Sigmoid colon (tissue), 7 donors: ENCODE results near the gene ACAN. TPM values are rescaled to one million over a fixed set of nuclear protein-coding genes. Genes with fewer than 3 reads are reported as not detected.

Source experiments
- DNase-seq: peaks from one replicate; pipeline ENCODE4 v3.0.0-alpha.2; 2019
- H3K27ac ChIP-seq, 4 donors: fragments of 200-600 bp; sonication (generic); one replicate each; pipeline ENCODE4 v1.5.1; 2016 to 2019; ENCODE audit warnings: mild to moderate bottlenecking in 1 of 4
- H3K27me3 ChIP-seq, 3 donors: fragments of 200-600 bp; sonication (generic); one replicate each; pipeline ENCODE4 v1.5.1; 2019; ENCODE audit warnings: mild to moderate bottlenecking in 1 of 3
- H3K36me3 ChIP-seq, 4 donors: fragments of 200-600 bp; sonication (generic); one replicate each; pipeline ENCODE4 v1.5.1; 2016 to 2019
- H3K4me1 ChIP-seq, 4 donors: fragments of 200-600 bp; sonication (generic); one replicate each; pipeline ENCODE4 v1.5.1; 2017 to 2019
- H3K4me3 ChIP-seq, 4 donors: fragments of 200-600 bp; sonication (generic); one replicate each; pipeline ENCODE4 v1.5.1; 2017 to 2019; ENCODE audit warnings: mild to moderate bottlenecking in 2 of 4, moderate library complexity in 1 of 4
- H3K9me3 ChIP-seq, 4 donors: fragments of 200-600 bp in 3 of 4; sonication (generic) in 3 of 4; one replicate each; pipeline versions ENCODE4 v1.5.1 to v1.6.1; 2013 to 2019
- EP300 ChIP-seq, 4 donors: sonication (generic); formaldehyde crosslinking; IDR thresholded peaks; one replicate each; pipeline ENCODE4 v1.6.1; 2017; ENCODE audit warnings: antibody characterized with exemption in 4 of 4
- POLR2A ChIP-seq, 2 donors: fragments of 450-650 bp; IDR thresholded peaks; one replicate each; pipeline ENCODE4 v1.6.1; 2016; ENCODE audit warnings: antibody characterized with exemption in 2 of 2, mild to moderate bottlenecking in 2 of 2, moderate library complexity in 2 of 2
- POLR2AphosphoS5 ChIP-seq, 4 donors: sonication (generic); formaldehyde crosslinking; IDR thresholded peaks; one replicate each; pipeline ENCODE4 v1.6.1; 2017; ENCODE audit warnings: antibody characterized with exemption in 4 of 4
- WGBS, 2 donors: extraction: QIAGEN DNeasy Blood & Tissue Kit; methylation state at CpG; one replicate each; pipeline ENCODE4 v1.1.7; 2013; 5-methylcytosine and 5-hydroxymethylcytosine counted together
- intact Hi-C: fragments of 100-400 bp; cut with DNase I; formaldehyde crosslinking; loops from one replicate; pipeline ENCODE4 v1.15.1; 2023
- polyA plus RNA-seq, 3 donors: library from polyadenylated mRNA; stranded (reverse); fragments of 200-250 nt; gene quantifications; one replicate each; pipeline ENCODE4 v1.2.3, GENCODE V29; 2013
- total RNA-seq, 4 donors: library from RNA; depleted of rRNA; stranded (reverse); fragments of >200 nt; gene quantifications; one replicate each; pipeline ENCODE4 v1.1.0, GENCODE V29; 2016
- TF ChIP-seq, protein P1 (sequence below), 4 experiments: fragments of 450-650 bp in 3 of 4; fragments of 200-600 bp in 1 of 4; IDR thresholded peaks; one replicate each; pipeline ENCODE4 v1.5.1; 2016 to 2019; ENCODE audit warnings: antibody characterized with exemption in 4 of 4, mild to moderate bottlenecking in 3 of 4, moderate library complexity in 2 of 4
- donor health status: healthy with polysubstance abuse.
- donor health status: Bipolar disorder and iron deficiency.
- donor health status: healthy.

Gene ACAN
- total and polyA plus RNA-seq, 7 donors: 0.17 to 0.36 TPM; not detected in 5

DNA sequence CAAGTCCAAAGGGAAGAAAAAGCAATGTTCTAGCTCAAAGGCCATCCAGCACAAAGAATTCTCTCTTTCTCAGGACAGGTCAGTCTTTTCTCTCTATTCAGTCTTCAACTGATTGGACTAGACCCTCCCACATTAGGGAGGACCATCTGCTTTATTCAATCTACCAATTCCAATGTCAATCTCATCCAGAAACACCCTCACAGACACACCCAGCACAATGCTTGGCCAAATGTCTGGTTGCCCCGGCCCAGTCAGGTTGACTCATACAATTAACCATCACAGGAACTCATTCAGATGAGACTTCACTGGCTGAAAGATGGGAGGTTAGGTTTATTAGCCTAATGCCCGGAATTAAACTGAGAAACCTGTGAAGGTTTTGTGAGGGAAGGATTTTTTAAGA lies 32.4 kb downstream of the ACAN start:
- H3K4me1 ChIP-seq: no peaks in the 10 kb centered on the region
- intact Hi-C loops: no loop called here
- no peaks in the 10 kb centered on the region for H3K27me3 ChIP-seq
- 45 to 64% methylated on average over 2 of the region's 2 CpGs for WGBS, 2 donors
- H3K27ac ChIP-seq: no peak overlapping the region
- DNase-seq: no peak
- TF ChIP-seq POLR2A (IDR thresholded peaks at IDR 0.05) (no peak), EP300 (IDR thresholded peaks at IDR 0.05) (no peak), POLR2AphosphoS5 (IDR thresholded peaks at IDR 0.05) (no peak)
- TF ChIP-seq, protein P1, sequence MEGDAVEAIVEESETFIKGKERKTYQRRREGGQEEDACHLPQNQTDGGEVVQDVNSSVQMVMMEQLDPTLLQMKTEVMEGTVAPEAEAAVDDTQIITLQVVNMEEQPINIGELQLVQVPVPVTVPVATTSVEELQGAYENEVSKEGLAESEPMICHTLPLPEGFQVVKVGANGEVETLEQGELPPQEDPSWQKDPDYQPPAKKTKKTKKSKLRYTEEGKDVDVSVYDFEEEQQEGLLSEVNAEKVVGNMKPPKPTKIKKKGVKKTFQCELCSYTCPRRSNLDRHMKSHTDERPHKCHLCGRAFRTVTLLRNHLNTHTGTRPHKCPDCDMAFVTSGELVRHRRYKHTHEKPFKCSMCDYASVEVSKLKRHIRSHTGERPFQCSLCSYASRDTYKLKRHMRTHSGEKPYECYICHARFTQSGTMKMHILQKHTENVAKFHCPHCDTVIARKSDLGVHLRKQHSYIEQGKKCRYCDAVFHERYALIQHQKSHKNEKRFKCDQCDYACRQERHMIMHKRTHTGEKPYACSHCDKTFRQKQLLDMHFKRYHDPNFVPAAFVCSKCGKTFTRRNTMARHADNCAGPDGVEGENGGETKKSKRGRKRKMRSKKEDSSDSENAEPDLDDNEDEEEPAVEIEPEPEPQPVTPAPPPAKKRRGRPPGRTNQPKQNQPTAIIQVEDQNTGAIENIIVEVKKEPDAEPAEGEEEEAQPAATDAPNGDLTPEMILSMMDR (IDR thresholded peaks at IDR 0.05): no peak
- no peak overlapping the region for H3K4me3 ChIP-seq
- H3K36me3 ChIP-seq: no peaks in the 10 kb centered on the region
- no peaks in the 10 kb centered on the region for H3K9me3 ChIP-seq

DNA sequence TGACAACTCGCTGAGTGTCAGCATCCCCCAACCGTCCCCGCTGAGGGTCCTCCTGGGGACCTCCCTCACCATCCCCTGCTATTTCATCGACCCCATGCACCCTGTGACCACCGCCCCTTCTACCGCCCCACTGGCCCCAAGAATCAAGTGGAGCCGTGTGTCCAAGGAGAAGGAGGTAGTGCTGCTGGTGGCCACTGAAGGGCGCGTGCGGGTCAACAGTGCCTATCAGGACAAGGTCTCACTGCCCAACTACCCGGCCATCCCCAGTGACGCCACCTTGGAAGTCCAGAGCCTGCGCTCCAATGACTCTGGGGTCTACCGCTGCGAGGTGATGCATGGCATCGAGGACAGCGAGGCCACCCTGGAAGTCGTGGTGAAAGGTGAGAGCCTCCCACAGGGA lies 35.4 kb downstream of the ACAN start:
- intact Hi-C loops: no loop called here
- 88 to 91% methylated on average over 18 of the region's 18 CpGs for WGBS, 2 donors
- Histone ChIP-seq H3K4me1 (no peaks in the 10 kb centered on the region), H3K9me3 (no peaks in the 10 kb centered on the region), H3K36me3 (no peaks in the 10 kb centered on the region), H3K4me3 (no peak overlapping the region), H3K27me3 (no peaks in the 10 kb centered on the region), H3K27ac (no peak overlapping the region)
- no peak for DNase-seq
- no peak for TF ChIP-seq EP300 (IDR thresholded peaks at IDR 0.05)
- no peak for TF ChIP-seq POLR2A (IDR thresholded peaks at IDR 0.05)
- TF ChIP-seq POLR2AphosphoS5 (IDR thresholded peaks at IDR 0.05): no peak
- TF ChIP-seq, protein P1 (IDR thresholded peaks at IDR 0.05): no peak

DNA sequence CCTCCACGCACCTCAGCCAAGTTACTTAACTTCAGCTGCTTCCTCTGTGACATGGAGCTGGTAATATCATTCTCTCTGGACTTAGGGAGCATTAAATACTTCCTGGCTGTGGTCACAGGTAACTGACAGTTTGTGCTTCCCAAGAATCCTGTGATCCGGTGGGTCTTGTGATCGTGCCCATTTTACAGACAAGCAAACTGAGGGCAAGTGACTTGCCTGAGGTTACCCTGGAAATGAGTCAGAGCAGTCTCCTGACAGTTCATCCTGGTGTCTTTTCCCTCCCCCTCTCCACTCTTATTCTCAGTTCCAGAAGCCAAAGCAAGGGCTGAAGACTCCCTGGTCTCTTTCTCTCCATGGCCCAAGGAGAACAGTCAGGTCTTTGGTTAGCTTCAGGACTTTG lies 35.9 kb downstream of the ACAN start:
- WGBS, 2 donors: 51 to 81% methylated on average over 3 of the region's 3 CpGs
- Histone ChIP-seq H3K36me3 (no peaks in the 10 kb centered on the region), H3K27me3 (no peaks in the 10 kb centered on the region), H3K9me3 (no peaks in the 10 kb centered on the region), H3K27ac (no peak overlapping the region), H3K4me1 (no peaks in the 10 kb centered on the region), H3K4me3 (no peak overlapping the region)
- intact Hi-C loops: no loop called here
- TF ChIP-seq POLR2A (IDR thresholded peaks at IDR 0.05) (no peak), EP300 (IDR thresholded peaks at IDR 0.05) (no peak), POLR2AphosphoS5 (IDR thresholded peaks at IDR 0.05) (no peak)
- TF ChIP-seq, protein P1 (IDR thresholded peaks at IDR 0.05): no peak
- DNase-seq: no peak

DNA sequence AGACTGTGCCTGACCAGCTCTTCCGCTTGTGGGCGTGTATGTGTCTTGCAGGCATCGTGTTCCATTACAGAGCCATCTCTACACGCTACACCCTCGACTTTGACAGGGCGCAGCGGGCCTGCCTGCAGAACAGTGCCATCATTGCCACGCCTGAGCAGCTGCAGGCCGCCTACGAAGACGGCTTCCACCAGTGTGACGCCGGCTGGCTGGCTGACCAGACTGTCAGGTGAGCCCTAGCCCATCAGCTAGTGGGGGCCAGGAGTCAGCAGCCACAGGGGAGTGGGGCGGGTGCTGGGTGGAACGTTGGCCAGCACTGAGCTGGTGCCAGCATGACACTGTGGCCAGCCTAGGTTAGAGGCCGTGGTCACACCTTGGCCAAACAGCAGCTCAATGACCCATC lies 36.7 kb downstream of the ACAN start:
- TF ChIP-seq POLR2A (IDR thresholded peaks at IDR 0.05): no peak
- TF ChIP-seq, protein P1 (IDR thresholded peaks at IDR 0.05): no peak
- TF ChIP-seq POLR2AphosphoS5 (IDR thresholded peaks at IDR 0.05): no peak
- TF ChIP-seq EP300 (IDR thresholded peaks at IDR 0.05): no peak
- intact Hi-C loops: no loop called here
- Histone ChIP-seq H3K4me3 (no peak overlapping the region), H3K27me3 (no peaks in the 10 kb centered on the region), H3K27ac (no peak overlapping the region), H3K4me1 (no peaks in the 10 kb centered on the region), H3K36me3 (no peaks in the 10 kb centered on the region), H3K9me3 (no peaks in the 10 kb centered on the region)
- DNase-seq: no peak
- WGBS, 2 donors: 85 to 89% methylated on average over 16 of the region's 16 CpGs

DNA sequence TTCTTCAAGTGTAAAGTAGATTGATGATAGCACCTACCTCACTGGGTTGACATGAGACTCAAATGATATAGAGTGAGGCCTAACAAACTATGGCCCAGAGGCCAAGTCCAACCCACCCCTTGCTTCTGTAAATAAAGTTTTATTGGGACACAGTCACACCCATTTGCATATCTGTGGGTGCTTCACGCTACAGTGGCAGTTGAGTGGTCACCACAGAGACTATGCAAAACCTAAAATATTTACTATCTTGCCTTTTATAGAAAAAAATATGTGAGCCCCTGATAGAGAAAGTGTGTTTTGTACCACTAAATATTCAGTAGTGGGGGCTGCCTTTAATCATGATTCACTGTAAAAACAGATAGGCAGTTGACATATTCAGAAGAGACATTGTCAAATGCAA lies 38.0 kb downstream of the ACAN start:
- H3K36me3 ChIP-seq: no peaks in the 10 kb centered on the region
- no peaks in the 10 kb centered on the region for H3K4me1 ChIP-seq
- H3K27ac ChIP-seq: no peak overlapping the region
- TF ChIP-seq EP300 (IDR thresholded peaks at IDR 0.05) (no peak), POLR2AphosphoS5 (IDR thresholded peaks at IDR 0.05) (no peak), POLR2A (IDR thresholded peaks at IDR 0.05) (no peak)
- TF ChIP-seq, protein P1 (IDR thresholded peaks at IDR 0.05): no peak
- no peak overlapping the region for H3K4me3 ChIP-seq
- intact Hi-C loops: no loop called here
- 24 to 68% methylated on average over 1 of the region's 1 CpG for WGBS, 2 donors
- H3K27me3 ChIP-seq: no peaks in the 10 kb centered on the region
- DNase-seq: no peak
- no peaks in the 10 kb centered on the region for H3K9me3 ChIP-seq
